Right ventricle myocardium inferior (tissue), 1 donor: Measurements from ENCODE around the gene RGS16. TPM values are rescaled to one million over a fixed set of nuclear protein-coding genes. Genes with fewer than 3 reads are reported as not detected.

ENCODE experiments used
- ATAC-seq: fragments of 200-7000 bp; cut with Tn5 transposase; one replicate; pipeline ENCODE4 v1.9.1; 2020; ENCODE audit warnings: mild to moderate bottlenecking, moderate library complexity
- DNase-seq: peaks from one replicate; pipeline ENCODE4 v3.0.0; 2021; ENCODE audit errors: missing footprints
- intact Hi-C: fragments of 100-400 bp; cut with DNase I; formaldehyde crosslinking; loops from one replicate; pipeline ENCODE4 v1.11.0; 2022
- total RNA-seq: library from RNA; stranded (reverse); fragmentation: NEBNext Ultra II Directional; extraction: Animal tissue kit (Norgen Biotek cat#: 25700); gene quantifications from one replicate; pipeline ENCODE4 v1.2.1, GENCODE V29; 2021
- donor health status: DM: no; HTN: yes; CAD: no; lungs with severe emphysema.

The RGS16 gene
- total RNA-seq, 1 donor from 2014 or later = 0.97 TPM

- intact Hi-C loops = loop anchor here (5.0 kb wide), 1 partner anchor 62 kb away; no protein-coding TSS in a partner anchor
Measured at GRCh38 chr1:182615468-182616129, 11.4 kb upstream of the RGS16 start.

GRCh38 chr1:182614796-182615454, 10.7 kb upstream of the RGS16 start:
- ATAC-seq = peak; percentile 91
- intact Hi-C loops = loop anchor here (5.0 kb wide), 1 partner anchor 62 kb away; no protein-coding TSS in a partner anchor
- DNase-seq = peak; percentile 93

More at GRCh38 chr1:182615468-182616129, 11.4 kb upstream of the RGS16 start:
- ATAC-seq = peak; percentile 50
- no peak for DNase-seq

- DNase-seq (no peak), ATAC-seq (no peak)
- intact Hi-C loops = no loop called here
Measured at GRCh38 chr1:182611787-182612186, 7.6 kb upstream of the RGS16 start.

GRCh38 chr1:182611326-182611725, 7.1 kb upstream of the RGS16 start:
- intact Hi-C loops = no loop called here
- ATAC-seq (no peak), DNase-seq (no peak)

GRCh38 chr1:182610606-182611194, 6.5 kb upstream of the RGS16 start:
- DNase-seq = no peak
- intact Hi-C loops = no loop called here
- no peak for ATAC-seq

DNA sequence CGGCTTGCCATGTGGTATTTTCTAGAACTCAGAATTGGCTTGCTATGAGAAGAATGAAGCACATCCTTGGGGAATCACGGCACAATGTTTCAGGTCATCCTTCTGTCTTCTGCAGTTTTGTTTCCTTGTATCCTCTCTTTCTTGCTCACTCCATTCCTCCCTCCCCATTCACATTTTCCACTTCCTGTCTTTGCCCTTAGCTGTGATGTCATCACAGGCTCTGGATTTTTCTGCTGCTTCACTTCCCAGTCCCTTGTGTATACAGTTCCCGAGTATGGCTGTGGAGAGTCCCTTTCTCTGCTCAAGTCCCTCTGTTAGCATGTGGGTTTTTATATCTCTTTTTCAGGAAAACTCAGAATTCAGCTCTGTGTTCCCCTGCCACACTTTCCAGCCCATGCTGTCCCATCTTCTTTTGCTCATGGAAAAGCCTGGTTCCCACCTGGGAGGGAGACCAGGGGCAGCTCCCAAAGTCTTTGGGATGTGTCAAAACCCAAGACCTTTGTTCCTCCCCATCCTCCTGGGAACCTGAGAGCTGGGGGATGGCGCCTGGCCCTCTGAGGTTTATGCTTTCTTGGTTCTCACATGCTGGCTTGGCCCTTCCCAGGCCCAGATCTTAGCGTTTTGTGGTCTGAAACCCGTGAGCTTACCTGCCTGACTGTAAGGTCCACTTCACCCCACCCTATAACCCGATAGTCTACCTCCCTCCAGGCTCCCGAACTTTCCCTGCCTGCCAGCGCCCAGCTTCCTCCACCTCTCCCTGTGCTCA, 4.8 kb upstream of the RGS16 start:
- intact Hi-C loops = no loop called here
- ATAC-seq (no peak), DNase-seq (no peak)

DNA sequence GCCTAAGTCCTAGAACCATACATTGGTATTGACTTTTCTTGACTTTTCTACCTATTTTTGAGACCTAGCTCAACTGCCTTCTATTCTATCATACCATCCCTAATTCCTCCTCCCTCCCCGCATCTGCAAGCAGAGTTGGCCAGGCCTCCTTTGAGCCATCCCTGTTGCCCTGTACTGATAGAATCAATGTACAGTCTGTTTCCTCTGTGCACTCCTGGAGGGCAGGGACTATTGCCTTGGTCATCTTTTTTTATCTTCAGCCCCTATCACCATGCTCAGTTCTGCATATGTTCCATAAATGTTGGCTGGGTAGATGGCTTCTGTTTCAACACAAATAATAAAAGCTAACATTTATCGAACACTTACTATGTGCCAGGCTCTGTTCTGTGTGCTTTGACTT, 4.0 kb upstream of the RGS16 start:
- ATAC-seq (no peak), DNase-seq (no peak)
- intact Hi-C loops = no loop called here

- no peak for ATAC-seq
- intact Hi-C loops = no loop called here
- no peak for DNase-seq
Measured at GRCh38 chr1:182607566-182607965, 3.4 kb upstream of the RGS16 start.

DNA sequence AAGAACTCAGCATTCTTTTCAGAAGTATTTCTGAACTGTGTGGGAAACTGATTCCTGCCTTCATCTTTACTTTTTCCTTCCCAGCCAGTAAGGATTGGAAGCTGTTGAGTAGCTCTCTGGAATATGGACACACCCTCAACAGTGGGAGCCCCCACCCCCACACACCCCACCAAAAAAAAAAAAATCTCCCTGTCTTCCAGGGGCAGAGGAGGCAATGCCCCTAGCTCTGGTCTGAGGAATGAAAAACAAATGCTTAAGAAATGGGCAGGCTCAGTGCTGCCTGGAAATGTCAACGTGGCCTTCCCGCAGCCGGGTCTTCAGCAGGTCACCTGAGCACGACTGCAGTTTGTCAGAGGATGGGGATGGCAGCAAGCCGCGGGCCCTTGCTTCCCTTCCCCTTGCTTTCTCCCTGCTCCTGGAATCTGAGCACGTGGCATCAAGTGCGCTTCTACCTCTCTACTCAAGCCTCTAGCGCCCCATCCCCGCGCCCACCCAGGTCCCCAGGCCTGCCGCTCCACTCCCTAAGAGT, 479 bp downstream of the RGS16 start:
- ATAC-seq (no peak), DNase-seq (no peak)
- intact Hi-C loops = loop anchor here (5.0 kb wide), 3 partner anchors 74 to 521 kb away; no protein-coding TSS in a partner anchor

DNA sequence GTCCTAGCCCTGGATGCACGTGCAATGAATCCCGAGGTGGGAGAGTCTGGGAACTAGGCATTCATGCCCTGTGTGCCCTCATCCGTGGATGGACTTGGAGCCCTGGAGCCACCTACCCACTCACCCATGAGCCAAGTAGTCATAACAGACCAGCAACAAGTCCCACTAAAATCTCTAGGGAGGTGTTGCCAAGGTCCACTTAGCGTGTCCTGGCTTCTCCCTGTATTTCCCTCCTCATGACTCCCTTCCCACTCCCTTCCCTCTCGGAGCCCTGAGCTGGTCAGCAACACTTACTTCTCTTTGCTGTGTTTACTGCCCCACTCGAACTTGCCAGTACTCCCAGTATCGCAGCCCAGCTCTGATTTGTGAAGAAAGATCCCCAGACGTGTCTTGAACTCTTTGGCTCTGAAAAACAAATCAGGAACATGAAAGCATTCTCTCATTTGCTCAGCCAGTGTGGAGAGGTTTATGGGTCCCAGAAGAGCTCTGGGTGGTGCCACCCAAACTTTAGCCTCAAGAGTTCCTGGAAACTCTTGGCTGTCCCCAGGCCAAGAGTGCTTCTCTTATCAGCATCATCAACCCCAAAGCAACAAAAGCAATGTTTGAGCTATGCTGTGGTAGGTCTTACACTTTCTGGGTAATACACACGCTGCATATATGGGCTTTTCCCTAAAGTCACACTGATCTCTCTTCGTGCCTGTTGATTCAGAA, 1.1 kb downstream of the RGS16 start:
- intact Hi-C loops = loop anchor here (5.0 kb wide), 3 partner anchors 74 to 521 kb away; no protein-coding TSS in a partner anchor
- no peak for DNase-seq
- ATAC-seq = no peak

- intact Hi-C loops = loop anchor here (1.0 to 5.0 kb wide), 4 partner anchors 75 to 520 kb away; no protein-coding TSS in a partner anchor
- no peak for ATAC-seq
Measured at GRCh38 chr1:182601913-182602312, 2.3 kb downstream of the RGS16 start.

DNA sequence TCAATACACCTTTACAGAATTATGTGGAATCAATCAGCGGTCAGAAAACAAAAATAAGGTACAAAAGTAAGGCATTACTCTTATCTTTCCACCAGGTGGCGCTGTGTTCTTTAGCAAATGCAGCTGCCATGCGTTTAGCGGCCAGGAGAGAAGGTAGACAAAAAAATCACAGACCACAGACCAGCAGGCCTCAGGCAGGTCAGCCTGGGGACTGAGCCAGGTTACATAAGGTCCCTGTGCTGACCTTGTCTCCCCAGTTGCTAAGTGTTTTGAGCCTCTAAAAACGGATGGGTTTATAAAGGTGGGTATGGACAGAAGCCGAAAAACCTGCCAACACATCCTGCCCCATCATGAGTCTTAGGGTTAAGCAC, 2.8 kb downstream of the RGS16 start:
- intact Hi-C loops = loop anchor here (1.0 to 5.0 kb wide), 4 partner anchors 76 to 519 kb away; no protein-coding TSS in a partner anchor
- ATAC-seq = peak; percentile 41
- DNase-seq = no peak

More at GRCh38 chr1:182601913-182602312, 2.3 kb downstream of the RGS16 start:
- no peak for DNase-seq

DNA sequence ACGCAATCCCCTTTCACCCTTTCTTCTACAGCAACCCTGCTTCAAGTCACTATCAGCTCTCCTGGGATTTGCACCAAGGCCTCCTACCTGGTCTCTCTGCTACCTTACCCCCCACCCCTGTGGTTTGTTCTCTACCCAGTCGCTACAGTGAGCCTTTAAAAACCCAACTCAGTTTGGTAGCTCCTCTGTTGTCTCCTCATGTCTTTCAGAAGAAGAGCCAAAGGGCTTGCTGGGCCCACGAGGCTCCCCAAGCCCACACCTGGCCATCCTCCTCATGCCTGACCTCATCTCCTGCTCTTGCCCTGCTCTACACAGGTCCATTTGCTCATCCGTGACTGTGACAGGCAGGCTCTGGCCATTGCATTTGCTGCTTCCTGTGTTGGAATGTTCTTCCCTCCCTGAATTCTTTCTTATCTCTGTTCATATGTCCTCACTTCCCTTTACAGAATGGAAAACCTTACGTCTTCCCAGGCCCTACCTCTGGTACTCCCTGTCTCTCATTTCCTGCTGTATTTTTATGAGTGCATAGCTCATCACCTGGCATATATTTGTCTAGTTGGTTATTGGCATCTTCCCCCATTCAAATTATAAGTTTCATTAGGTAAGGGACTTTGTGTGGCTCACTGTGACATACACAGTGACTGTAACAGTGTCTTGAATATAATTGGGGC, 3.3 kb downstream of the RGS16 start:
- no peak for ATAC-seq
- intact Hi-C loops = loop anchor here (1.0 to 5.0 kb wide), 4 partner anchors 76 to 519 kb away; no protein-coding TSS in a partner anchor
- no peak for DNase-seq

GRCh38 chr1:182600036-182600713, 4.0 kb downstream of the RGS16 start:
- intact Hi-C loops = loop anchor here (5.0 kb wide), 3 partner anchors 77 to 518 kb away; no protein-coding TSS in a partner anchor
- ATAC-seq = no peak
- no peak for DNase-seq

DNA sequence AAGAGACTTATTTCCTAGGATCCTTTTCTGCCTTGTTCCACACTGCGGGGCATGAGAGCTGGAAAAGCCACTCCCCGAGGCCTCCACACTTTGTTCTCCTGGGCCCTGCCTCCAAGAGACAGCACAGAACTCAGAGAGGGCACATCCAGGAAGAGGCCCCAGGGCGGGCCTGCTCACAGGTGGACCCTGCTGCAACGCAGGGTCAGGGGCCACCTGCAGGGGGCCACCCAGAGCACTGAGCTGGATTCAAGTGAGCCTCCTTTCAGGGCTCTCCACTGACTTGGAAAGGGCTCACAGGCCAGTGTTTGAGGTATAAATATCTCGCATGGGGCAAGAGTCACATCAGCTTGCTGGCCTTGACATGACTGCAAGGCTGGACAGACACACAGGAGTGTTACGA, 4.8 kb downstream of the RGS16 start:
- ATAC-seq = no peak
- DNase-seq = no peak
- intact Hi-C loops = no loop called here

DNA sequence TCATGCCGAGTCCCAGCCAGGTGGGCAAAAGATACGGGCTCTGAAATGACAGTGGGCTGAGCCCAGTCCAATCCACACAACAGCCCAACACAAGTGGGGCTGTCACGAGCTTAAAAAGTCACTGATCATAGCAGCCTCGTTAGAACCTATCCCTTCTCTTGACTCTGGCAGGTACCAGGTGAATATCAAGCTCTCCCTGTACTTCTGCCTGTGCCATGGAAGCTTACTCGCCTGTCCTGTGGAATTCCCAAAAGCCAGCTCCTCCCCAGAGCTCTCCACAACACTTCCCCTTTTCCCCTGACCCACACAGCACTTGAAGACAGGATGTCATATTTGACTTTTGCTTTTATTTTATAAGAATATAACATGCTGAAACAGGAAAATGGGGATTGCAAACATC, 5.9 kb downstream of the RGS16 start:
- no peak for DNase-seq
- intact Hi-C loops = no loop called here
- ATAC-seq = no peak

- intact Hi-C loops = no loop called here
- DNase-seq = no peak
Measured at GRCh38 chr1:182596934-182597333, 7.3 kb downstream of the RGS16 start.

More at GRCh38 chr1:182596934-182597333, 7.3 kb downstream of the RGS16 start:
- ATAC-seq = no peak
